GM10847 (cell line): ENCODE measurements around the gene TNNT2.

Experiments
- POLR2A ChIP-seq: IDR thresholded peaks from 2 replicates; pipeline ENCODE4 v1.6.1; 2011; ENCODE audit not compliant: insufficient read length; ENCODE audit errors: extremely low read depth

TNNT2 gene

DNA sequence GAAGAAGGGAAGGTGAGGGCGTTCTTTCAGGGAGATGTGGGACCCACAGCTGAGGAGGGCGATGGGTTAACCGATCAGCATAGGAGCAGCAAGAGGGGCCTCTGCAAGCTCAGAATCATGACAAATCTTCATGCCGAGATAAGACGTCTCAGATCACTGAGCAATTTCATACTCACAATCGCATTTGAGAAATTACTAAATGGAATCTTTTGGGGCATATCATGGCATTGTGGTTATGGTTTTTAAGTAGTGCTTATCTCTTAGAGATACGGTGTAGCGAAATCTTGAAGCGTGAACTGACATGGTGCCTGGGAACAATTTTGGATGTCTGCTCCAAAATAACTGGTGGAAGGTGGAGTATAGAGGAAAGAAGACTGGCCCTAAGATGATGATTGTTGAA, 6.2 kb downstream of the TNNT2 start:
- TF ChIP-seq POLR2A: no peak

DNA sequence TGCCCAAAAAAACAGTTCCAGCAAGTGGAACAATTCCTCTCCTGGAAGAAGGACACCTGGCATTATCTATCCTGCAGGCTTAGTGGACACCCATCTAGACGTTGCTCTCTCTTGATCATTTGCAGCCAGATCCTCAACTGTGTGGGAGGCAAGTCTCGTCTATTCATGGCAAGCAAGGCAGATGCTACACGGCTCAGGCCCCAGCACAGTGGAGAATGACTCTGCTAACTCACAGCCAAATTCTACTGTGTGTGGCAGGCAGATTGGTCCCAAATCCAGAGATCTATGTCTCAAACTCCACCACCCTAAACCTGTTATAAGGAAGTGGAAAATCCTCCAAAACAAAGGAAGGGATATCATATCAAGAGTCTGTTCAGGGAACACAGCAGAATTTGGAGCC, 7.0 kb downstream of the TNNT2 start:
- no peak for TF ChIP-seq POLR2A

DNA sequence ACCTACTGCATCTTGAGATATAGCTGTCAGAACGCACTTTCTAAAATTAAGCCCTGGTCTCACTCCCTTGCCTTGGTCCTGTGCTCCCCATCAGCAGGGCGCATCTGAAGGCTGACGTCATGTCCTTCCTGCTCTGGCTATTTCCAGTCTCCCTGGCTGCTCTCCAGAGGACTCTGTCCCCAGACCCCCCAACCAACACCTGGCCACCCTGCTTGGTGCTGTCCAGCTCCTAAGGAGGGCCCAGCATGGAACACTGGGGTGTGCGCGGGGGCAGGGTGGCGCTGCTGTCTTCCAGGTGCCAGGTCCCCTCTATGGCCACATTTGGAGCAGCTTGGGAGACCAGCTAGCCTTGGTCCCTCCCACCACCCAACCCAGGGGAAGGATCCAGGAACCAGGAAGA, 8.3 kb downstream of the TNNT2 start:
- TF ChIP-seq POLR2A: no peak

DNA sequence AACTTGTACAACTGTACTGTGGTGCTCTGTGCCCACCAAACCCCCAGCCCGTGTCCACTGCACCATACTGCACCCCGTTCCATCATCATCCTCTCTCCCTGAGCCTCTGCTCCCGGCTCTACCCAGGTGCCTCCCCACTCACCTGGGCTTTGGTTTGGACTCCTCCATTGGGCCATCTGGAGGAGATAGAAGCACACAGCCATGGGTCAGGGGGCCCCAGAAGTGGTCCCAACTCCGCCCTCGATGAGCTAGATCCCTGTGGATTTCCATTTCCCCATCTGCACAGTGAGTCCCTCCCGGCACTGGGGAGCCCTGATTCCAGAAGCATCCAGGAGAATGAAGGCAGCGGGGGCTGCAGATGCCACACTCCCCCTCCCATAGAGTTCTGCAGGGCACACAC, 10.8 kb downstream of the TNNT2 start:
- no peak for TF ChIP-seq POLR2A

DNA sequence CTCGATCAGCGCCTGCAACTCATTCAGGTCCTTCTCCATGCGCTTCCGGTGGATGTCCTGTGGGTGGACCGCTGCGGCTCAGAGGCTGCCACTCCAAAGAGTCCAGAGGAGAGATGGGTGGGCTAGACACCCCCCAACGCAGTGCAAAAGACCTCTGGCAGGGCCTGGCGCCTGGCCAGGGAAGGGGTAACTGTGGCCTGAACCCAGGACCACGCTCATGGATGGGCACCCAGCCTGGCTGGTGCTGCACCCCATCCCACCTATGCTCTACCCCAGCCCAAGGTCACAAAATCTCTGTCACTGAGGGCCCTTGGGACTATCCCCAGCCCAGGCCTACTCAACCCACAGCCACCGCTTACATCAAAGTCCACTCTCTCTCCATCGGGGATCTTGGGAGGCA, 12.2 kb downstream of the TNNT2 start:
- no peak for TF ChIP-seq POLR2A

DNA sequence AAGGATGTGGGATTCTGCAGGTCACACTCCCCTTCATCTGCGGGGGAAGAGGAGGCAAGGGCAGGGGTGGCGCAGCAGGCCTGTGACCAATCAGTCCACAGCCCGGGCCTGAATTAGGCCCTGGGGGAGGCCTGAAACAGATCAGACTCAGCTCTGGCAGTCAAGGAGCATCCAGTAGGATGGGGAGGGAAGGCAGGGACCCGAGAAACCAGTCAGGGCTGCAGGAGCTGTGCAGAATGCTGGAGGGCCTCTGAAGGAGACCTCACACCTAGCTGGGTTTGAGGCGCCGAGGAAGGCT, 12.7 kb downstream of the TNNT2 start:
- TF ChIP-seq POLR2A: no peak

DNA sequence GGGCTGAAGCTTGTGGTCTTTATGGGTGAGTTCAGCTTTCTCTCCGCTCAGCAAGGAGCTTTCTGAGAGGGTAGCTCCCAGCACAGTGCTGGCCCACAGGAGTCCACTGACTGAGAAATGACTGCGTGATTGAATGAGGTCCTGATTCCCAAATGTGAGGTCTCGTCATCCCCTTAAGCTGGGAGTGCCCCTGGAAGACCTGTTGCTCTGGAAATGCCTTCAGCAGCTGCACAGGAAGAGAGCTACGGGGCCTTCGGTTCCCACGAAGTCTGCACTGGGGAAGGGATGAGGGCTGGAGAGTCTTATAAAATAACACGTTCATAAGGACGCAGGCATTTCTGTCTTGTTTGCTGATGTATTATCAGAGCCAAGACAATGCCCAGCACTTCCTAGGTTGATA, 14.0 kb downstream of the TNNT2 start:
- no peak for TF ChIP-seq POLR2A

DNA sequence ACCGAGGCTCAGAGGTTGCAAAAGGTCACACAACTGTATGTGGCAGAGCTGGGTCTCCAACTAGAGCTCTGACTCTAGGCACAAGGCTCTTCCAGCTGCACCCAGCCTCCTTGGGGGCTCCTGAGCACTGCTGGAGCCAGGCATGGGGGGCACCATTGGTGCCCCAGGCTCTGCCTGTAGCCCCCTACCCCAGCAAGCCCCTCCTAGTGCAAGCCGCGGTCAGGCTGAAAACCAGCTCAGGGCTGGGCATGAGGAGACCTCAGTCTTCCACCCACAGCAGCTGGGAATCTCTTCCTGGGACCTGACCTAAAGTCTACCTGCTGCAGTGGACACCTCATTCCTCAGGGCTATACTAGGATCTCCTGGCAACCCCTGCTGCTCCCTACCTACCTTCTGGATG, 14.6 kb downstream of the TNNT2 start:
- TF ChIP-seq POLR2A: no peak

DNA sequence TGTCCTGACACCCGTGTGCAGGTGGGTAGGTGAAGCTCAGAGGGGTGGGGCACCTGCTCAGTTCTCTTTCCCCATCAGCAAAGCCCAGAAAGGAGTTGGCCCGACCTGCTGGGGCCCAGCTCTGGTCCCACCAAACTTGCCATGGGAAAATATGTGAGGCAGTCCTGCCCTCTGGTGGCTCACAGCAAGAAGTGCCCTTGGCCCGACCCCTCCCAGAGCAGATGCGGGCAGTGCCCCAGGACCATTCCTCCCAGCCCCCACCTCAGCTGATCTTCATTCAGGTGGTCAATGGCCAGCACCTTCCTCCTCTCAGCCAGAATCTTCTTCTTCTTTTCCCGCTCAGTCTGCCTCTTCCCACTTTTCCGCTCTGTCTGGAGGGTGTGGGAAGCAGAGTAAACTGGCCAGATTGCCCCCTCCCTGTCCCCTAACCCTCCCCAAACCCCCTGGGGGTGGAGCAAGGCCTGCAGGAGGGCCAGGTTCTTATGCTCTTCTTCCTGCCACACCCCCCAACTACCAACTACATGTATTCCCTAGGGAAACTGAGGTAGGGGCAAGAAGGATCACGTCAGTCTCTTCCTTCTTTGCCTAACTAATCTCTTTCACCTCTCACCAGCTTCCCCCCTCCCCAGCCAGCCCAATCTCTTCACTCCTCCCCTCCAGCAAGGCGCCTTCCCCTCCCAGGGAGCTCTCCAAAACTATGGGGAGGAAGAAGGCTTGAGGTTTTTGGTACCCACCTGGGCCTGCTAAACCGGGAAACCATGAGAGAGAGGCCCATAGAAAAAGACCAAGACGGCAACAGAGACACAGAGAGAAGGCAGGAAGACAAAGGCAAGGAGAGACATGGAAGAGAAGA, 15.6 kb downstream of the TNNT2 start:
- TF ChIP-seq POLR2A: no peak

DNA sequence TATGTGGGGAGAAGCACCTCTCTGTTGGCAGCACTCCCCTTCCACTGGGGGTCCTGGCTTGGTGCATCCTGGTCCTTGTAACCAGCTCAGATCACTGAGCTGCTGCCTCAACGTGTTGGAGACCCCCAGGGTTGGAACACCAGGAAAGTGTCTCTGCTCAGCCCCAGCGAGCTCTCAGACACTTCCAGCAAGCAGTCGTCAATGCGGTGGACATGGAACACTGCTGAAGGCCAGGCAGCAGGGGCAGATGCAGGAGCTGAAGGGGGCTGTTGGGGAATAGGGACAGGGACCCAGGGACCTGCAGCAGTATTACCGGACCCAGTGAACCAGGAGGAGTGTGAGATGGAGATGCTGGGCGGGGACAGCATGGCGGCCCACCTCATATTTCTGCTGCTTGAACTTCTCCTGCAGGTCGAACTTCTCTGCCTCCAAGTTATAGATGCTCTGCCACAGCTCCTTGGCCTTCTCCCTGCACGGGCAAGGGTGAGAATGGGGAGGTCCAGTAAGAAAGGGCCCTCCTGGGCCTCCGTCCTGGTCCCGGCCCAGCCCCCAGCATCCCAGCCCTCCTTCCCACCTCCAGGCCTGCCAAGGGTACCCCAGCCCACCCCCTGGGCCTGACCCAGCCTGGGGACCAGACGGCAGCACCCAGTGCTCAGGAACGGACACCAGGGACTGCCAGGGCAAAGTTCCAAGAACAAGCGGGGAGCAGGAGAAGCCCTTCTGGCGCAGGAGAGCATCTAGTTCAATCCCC, 16.4 kb downstream of the TNNT2 start:
- no peak for TF ChIP-seq POLR2A

DNA sequence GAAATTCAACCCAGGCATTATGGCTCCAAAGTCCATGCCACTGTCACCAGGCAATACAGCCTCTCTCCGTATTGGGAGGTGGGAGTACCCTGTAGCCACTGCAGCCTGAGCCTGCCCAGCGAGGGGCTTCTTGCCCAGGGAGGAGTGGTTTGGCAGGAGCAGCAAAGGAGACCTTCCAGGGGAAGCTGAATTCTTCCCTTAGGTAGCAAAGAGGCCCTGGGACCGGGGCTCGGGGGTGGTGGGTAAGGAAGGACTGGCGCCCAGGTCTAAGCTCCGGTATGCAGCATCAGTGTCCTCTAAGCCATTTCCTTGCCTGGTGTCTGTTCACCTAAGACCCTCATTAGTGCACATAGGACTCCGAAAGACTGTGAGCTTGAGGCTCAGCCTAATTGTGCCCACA, 17.0 kb downstream of the TNNT2 start:
- TF ChIP-seq POLR2A: no peak

DNA sequence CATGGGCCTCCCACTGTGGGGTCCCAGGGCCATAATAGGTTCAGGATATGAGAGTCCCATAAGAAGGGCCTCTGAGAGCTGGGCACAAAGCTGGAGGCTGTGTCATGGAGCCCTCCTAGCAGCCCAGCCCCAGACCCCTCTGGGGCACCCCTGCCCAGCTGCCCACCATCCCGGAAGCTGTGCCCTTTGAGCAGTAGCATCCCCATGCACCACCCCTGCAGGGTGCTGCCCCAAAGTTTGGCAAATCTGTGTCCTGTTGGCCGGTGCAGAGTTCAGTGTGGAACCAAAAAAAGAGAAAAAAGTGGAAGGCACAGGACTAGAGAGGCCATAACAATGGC, 17.6 kb downstream of the TNNT2 start:
- TF ChIP-seq POLR2A: no peak

DNA sequence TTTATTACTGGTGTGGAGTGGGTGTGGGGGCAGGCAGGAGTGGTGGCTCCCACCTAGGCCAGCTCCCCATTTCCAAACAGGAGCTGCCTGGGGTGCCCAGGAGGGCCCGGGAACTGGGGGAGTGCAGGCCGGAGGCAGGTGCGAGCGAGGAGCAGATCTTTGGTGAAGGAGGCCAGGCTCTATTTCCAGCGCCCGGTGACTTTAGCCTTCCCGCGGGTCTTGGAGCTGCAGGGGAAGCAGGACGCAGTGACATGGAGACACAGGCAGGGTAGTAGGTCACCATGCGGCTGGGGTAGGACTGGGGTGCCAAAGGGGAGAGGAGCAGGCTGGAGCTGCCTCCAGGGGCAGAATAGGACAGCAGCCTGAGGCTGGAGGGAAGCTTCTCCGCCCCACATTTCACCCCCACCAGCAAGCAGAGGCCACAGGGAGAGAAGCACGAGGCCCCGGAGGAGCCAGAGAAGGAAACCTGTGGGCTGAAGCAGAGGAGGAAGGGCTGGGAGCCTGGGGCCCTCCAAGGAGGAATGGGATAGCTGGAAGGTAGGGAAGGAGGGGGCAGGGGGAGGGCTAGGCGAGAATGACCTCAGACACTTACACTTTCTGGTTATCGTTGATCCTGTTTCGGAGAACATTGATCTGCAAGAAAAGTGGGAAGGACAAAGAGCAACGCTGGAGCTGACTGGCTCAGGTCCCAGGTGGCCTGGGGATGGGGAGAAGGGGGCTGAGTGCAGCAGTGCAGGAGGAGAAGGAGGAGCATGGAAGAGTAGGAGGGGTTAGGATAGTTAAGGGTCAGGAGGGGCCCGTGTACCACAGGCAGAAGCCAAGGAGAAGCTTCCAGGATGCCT, 18.2 kb downstream of the TNNT2 start:
- no peak for TF ChIP-seq POLR2A

DNA sequence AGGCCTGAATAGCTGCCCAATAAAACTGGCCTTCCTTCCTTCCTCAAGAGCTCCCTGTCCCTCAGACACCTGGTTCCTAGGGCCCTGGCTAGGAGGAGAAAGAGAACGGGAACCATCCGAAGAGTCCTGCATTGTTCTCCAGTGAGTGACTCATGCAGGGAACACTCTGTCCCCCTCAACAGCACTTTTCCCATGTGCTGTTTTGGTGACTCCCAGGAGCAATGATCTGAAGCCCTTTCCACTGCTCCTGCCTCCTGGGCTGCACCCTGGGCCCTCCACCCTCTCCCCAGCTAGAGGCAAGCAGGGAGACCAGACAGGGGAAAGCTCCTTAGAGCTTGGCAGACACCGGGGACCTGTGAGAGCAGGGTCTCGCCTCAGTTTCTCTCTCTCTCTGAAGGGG, 18.9 kb downstream of the TNNT2 start:
- no peak for TF ChIP-seq POLR2A

DNA sequence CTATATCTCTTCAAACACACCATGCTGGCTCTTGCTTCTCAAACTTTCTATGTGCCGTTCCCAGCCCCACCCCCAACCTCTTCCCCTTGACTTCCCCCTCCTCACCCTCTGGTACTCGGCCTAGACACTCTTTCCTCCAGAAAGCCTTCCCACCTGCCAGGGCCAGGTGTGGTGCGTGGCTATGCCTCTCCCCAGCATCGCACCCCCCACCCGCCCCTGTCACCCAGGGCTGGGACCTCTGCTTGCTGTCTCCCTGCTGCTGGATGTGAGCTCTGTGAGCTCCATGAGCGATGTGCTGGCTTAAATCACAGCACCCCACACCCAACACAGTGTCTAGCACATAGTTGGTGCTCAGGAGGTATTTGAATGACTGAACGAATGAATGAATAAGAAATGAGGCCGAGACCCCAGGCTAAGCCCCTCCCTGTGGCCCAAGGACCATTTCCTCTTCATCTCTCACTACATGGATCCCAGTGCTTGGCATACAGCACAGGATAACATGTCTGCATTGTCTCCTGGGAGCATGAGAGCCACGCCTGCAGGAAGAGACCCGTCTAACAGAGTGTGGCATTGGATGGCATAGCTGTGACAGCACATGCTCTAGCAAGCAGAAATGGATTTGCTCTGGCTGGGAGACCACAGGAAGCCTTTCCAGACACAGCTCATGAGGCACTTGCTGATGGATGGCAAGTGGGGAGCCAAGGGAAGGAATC, 19.7 kb downstream of the TNNT2 start:
- TF ChIP-seq POLR2A: no peak

DNA sequence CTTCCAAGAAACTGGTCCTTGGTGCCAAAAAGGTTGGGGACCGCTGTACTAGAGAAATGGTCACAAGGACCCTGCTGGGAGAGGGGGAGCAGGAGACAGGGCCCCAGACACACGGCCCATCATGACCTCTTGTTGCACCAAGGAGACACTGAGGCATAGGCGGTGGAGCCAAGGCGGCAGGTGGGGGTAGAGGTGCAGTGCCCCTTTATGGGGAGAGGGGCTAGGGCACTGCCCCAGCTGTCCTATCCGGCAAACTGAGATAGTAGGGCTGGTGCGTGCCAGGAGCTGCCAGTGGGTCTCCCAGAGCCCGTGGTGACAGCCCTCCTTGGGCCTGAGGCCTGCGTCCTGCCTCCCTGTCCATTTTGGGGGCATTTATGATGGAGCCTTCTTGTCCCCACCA, 20.3 kb downstream of the TNNT2 start:
- TF ChIP-seq POLR2A: no peak

DNA sequence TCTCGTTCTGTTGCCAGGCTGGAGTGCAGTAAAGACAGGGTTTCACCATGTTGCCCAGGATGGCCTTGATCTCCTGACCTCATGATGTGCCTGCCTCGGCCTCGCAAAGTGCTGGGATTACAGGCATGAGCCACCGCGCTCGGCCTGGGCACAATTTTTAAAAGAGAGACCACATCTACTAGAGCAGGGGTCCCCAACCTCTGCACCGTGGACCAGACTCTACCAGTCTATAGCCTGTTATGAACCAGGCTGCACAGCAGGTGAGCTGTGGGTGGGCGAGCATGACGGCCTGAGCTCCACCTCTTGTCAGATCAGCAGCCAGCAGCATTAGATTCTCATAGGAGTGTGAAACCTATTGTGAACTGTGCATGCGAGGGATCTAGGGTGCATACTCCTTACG, 20.8 kb downstream of the TNNT2 start:
- TF ChIP-seq POLR2A: no peak
